Activated CD8-positive, alpha-beta T cell treated with anti-CD3 and anti-CD28 coated beads for 36 hours (primary cell): ENCODE results near the gene FLT4. TPM values are rescaled to one million over a fixed set of nuclear protein-coding genes. Genes with fewer than 3 reads are reported as not detected.

ENCODE experiments used
- ATAC-seq: fragments of 200-7000 bp; cut with Tn5 transposase; one replicate; pipeline ENCODE4 v1.10.0; 2021; ENCODE audit warnings: mild to moderate bottlenecking, moderate library complexity
- CTCF ChIA-PET: fragments of 350-600 bp; sonication (Branson Sonifier 250); formaldehyde crosslinking; loops from one replicate; lab custom pipeline; 2021; ENCODE audit warnings: antibody characterized with exemption; lab: Charles Lee
- POLR2A ChIA-PET: fragments of 350-600 bp; sonication (Branson Sonifier 250); formaldehyde crosslinking; loops from one replicate; lab custom pipeline; 2021; ENCODE audit warnings: antibody characterized with exemption; lab: Charles Lee
- DNase-seq: peaks from one replicate; pipeline ENCODE4 v3.0.0-alpha.2; 2020
- H3K27ac Mint-ChIP-seq: one replicate; pipeline ENCODE4 v1.8.0; 2021; ENCODE audit warnings: mild to moderate bottlenecking, mixed read lengths
- H3K27me3 Mint-ChIP-seq: one replicate; pipeline ENCODE4 v1.8.0; 2021; ENCODE audit warnings: mixed read lengths
- H3K36me3 Mint-ChIP-seq: one replicate; pipeline ENCODE4 v1.8.0; 2021; ENCODE audit warnings: low read depth, mixed read lengths
- H3K4me1 Mint-ChIP-seq: one replicate; pipeline ENCODE4 v1.8.0; 2021; ENCODE audit warnings: low read depth, mixed read lengths
- H3K4me3 Mint-ChIP-seq: one replicate; pipeline ENCODE4 v1.8.0; 2021; ENCODE audit warnings: mild to moderate bottlenecking, moderate library complexity, mixed read lengths
- H3K9me3 Mint-ChIP-seq: one replicate; pipeline ENCODE4 v1.8.0; 2021; ENCODE audit warnings: mixed read lengths
- intact Hi-C: fragments of 100-400 bp; cut with micrococcal nuclease; formaldehyde crosslinking; loops from one replicate; pipeline ENCODE4 v1.10.0; 2022
- total RNA-seq, 2 experiments: library from RNA; stranded (reverse); gene quantifications; one replicate each; pipeline ENCODE4 v1.2.3, GENCODE V29; 2021
- TF ChIP-seq, protein P1 (sequence below): fragments of 200-600 bp; IDR thresholded peaks from one replicate; pipeline ENCODE4 v1.8.0; 2022; ENCODE audit warnings: antibody characterized with exemption, mild to moderate bottlenecking

FLT4 gene
- total RNA-seq, 2 experiments from 2014 or later = 3.3 to 4.4 TPM

DNA sequence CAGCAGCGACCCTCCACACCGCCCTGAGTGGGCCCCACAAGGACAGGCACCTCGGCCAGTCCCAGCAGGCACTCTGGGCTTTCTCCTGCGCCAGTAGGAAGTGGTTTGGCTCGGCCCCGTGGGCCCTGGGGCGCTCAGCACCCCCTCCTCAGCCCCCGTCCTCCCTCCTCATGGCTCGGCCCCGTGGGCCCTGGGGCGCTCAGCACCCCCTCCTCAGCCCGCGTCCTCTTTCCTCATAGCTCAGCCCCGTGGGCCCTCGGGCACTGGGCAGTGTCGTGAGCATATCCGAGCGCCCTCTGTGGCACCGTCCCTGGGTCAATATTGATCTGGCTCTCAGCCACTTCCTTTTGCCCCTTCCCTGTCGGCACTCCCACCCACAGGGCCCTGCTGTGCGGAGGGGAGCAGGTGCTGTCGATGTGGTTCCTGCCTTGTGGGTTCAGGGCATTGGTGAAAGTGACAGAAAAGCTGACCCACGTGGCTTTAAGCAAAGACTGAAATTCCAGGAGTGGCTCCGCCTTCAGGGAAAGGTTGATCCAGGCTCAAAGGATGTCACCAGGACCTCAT lies 52.6 kb downstream of the FLT4 start:
- Mint-ChIP-seq H3K27ac (no peak overlapping the region), H3K9me3 (no peaks in the 10 kb centered on the region), H3K36me3 (no peaks in the 10 kb centered on the region), H3K27me3 (peaks cover 14% of the 10 kb centered on the region), H3K4me3 (no peak overlapping the region), H3K4me1 (peaks cover 3% of the 10 kb centered on the region)
- DNase-seq (no peak), ATAC-seq (no peak)
- TF ChIP-seq, protein P1, sequence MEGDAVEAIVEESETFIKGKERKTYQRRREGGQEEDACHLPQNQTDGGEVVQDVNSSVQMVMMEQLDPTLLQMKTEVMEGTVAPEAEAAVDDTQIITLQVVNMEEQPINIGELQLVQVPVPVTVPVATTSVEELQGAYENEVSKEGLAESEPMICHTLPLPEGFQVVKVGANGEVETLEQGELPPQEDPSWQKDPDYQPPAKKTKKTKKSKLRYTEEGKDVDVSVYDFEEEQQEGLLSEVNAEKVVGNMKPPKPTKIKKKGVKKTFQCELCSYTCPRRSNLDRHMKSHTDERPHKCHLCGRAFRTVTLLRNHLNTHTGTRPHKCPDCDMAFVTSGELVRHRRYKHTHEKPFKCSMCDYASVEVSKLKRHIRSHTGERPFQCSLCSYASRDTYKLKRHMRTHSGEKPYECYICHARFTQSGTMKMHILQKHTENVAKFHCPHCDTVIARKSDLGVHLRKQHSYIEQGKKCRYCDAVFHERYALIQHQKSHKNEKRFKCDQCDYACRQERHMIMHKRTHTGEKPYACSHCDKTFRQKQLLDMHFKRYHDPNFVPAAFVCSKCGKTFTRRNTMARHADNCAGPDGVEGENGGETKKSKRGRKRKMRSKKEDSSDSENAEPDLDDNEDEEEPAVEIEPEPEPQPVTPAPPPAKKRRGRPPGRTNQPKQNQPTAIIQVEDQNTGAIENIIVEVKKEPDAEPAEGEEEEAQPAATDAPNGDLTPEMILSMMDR = no peak
- ChIA-PET CTCF (interaction anchor here (0.6 kb wide), 1 partner anchor 10 kb away, joined by 3 read pairs; no protein-coding TSS in a partner anchor), POLR2A (no interaction called here)
- intact Hi-C loops = no loop called here

GRCh38 chr5:180596115-180596667 lies 53.2 kb downstream of the FLT4 start:
- Mint-ChIP-seq H3K4me1 (peaks cover 3% of the 10 kb centered on the region), H3K9me3 (no peaks in the 10 kb centered on the region), H3K4me3 (no peak overlapping the region), H3K36me3 (no peaks in the 10 kb centered on the region), H3K27me3 (peaks cover 14% of the 10 kb centered on the region), H3K27ac (no peak overlapping the region)
- intact Hi-C loops = no loop called here
- TF ChIP-seq, protein P1 = no peak
- CTCF ChIA-PET = no interaction called here
- POLR2A ChIA-PET = interaction anchor here (0.6 kb wide), 1 partner anchor 172 kb away, joined by 3 read pairs; no protein-coding TSS in a partner anchor
- DNase-seq (no peak), ATAC-seq (no peak)

- no peak overlapping the region for H3K4me3 Mint-ChIP-seq
- H3K36me3 Mint-ChIP-seq = no peaks in the 10 kb centered on the region
- H3K27ac Mint-ChIP-seq = no peak overlapping the region
- POLR2A ChIA-PET = interaction anchor here (0.6 kb wide), 1 partner anchor 172 kb away, joined by 3 read pairs; no protein-coding TSS in a partner anchor
- intact Hi-C loops = no loop called here
- no peaks in the 10 kb centered on the region for H3K9me3 Mint-ChIP-seq
- H3K4me1 Mint-ChIP-seq = peaks cover 3% of the 10 kb centered on the region
- CTCF ChIA-PET = no interaction called here
- ATAC-seq (no peak), DNase-seq (no peak)
- TF ChIP-seq, protein P1 = no peak
- peaks cover 14% of the 10 kb centered on the region for H3K27me3 Mint-ChIP-seq
These were observed 53.9 kb downstream of the FLT4 start for GRCh38 chr5:180595381-180596114.

DNA sequence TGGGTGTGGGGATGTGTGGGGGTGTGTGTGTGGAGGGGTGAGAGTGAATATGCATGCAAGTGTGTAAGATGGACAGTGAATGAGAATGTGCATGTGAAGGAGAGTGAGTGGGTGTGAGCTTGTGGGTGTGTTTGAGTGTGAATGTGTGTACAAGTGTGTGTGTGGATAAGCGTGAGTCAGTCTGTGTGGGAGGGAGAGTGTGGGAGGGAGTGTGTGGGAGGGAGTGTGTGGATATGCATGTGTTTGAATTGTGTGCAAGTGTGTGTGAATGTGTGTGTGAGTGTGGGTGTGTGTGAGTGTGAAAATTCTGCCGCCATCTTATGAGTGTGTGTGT lies 54.4 kb downstream of the FLT4 start:
- H3K36me3 Mint-ChIP-seq = no peaks in the 10 kb centered on the region
- DNase-seq (no peak), ATAC-seq (no peak)
- H3K27ac Mint-ChIP-seq = no peak overlapping the region
- intact Hi-C loops = no loop called here
- H3K4me1 Mint-ChIP-seq = peaks cover 3% of the 10 kb centered on the region
- TF ChIP-seq, protein P1 = no peak
- CTCF ChIA-PET = no interaction called here
- H3K4me3 Mint-ChIP-seq = no peak overlapping the region
- POLR2A ChIA-PET = no interaction called here
- H3K9me3 Mint-ChIP-seq = no peaks in the 10 kb centered on the region
- H3K27me3 Mint-ChIP-seq = peaks cover 15% of the 10 kb centered on the region
